GM11168 (cell line): ENCODE data around the gene PIK3CD.

Experiments used
- in situ Hi-C: fragments of 300-500 bp; cut with MboI; formaldehyde crosslinking; loops from one replicate; pipeline ENCODE4 v1.12.0; 2022; ENCODE audit warnings: low sequenced_read_pairs; ENCODE audit not compliant: unreplicated experiment

PIK3CD gene

DNA sequence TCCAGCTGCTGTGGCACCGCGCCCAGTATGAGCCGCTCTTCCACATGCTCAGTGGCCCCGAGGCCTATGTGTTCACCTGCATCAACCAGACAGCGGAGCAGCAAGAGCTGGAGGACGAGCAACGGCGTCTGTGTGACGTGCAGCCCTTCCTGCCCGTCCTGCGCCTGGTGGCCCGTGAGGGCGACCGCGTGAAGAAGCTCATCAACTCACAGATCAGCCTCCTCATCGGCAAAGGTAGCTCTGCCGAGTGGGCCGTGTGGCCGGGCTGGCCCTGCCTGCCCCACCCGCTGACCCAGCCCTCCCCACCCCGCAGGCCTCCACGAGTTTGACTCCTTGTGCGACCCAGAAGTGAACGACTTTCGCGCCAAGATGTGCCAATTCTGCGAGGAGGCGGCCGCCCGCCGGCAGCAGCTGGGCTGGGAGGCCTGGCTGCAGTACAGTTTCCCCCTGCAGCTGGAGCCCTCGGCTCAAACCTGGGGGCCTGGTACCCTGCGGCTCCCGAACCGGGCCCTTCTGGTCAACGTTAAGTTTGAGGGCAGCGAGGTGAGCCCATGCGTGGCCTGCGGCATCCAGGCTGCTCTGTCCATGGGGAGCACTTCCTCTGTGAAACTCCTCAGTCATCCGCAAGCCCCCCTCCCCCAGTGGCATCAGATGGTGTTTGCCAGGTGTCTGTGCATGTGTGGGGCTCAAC lies 64.2 kb downstream of the PIK3CD start:
- in situ Hi-C loops = no loop called here

DNA sequence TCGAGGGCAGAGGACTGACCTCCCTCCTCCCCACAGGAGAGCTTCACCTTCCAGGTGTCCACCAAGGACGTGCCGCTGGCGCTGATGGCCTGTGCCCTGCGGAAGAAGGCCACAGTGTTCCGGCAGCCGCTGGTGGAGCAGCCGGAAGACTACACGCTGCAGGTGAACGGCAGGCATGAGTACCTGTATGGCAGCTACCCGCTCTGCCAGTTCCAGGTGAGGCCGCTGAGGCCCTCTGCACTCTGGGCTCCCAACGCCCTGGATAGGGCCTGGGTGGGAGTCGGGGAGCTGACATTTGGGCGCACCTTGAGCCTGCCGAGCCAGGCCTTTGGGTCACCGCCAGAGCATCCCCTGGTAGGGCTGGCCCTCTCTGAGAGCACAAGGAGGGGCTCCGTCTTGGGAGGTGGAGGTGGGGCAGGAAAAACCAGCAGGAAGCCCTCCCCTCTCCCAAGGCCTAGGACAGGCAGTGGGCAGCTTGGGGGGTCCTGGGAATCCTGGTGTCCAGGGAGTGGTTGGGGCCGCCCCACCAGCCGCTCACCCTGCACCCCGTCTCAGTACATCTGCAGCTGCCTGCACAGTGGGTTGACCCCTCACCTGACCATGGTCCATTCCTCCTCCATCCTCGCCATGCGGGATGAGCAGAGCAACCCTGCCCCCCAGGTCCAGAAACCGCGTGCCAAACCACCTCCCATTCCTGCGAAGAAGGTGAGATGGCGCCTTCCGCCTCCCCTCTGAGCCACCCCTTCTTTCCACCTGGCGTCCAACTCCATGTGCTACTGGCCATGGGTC lies 65.1 kb downstream of the PIK3CD start:
- in situ Hi-C loops = no loop called here

DNA sequence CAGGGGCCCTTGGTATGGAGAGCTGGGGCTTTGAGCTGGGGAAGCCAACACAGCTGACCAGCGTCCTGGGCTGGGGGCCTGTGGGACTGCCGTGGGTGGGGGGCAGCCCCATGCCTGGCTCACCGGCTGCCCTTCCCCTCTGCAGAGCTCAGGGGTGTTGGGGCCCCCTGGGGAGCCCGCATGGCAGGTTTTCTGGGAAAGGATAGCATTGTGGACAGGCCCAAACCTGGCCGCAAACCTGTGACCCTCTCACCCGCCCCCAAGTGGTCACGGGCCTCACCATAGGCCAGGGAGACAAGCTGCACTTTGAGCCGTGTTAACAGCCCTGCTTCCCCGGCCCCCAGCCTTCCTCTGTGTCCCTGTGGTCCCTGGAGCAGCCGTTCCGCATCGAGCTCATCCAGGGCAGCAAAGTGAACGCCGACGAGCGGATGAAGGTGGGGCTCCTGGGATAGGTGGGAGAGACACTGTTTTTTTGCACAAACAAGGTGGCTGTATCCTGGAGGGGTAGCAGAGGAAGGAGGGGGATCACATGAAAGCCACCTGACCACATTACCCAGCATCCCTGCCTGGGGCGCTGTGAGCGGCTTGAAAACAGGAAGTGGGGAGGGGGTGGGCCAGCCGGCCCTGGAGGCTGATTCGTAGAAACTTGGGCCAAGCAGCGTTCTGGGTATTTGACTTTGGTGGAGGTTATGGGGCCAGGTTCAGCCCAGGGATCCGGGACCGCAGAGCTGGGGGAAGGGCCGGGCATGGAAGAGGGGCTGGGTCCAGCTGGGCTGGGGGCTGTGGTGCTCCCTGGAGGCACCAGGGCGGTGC lies 65.9 kb downstream of the PIK3CD start:
- in situ Hi-C loops = no loop called here

DNA sequence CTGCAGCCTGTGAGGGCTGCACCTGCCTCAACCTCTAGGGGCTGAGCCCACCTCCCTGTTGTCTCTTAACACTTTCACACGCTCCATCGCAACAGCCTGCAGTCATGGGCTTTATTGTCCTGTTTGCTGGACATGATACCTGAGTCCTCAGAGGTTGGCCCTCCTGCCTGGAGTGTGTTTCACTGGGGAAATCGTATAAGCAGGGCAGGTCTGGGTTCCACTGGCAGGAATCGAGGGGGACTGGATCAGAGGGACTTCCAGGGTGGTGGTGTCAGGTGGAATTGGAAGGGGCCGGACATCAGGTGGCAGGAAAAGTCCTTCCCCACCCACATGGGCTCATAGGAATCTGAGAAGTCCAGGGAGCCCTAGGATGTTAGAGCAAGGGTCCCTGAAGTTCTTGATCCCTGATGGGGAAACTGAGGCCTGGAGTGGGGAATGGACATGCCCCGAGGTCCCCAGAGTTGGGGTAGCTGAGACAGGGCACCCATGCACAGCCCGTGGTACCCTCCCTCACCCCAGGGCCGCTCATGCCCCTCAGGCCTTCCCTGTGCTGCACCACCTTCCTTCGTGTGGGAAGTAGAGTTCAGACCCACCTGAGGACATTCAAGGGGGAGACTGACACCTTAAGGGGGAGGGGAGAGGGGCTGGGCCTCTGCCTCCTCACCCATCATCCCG lies 66.6 kb downstream of the PIK3CD start:
- in situ Hi-C loops = no loop called here

DNA sequence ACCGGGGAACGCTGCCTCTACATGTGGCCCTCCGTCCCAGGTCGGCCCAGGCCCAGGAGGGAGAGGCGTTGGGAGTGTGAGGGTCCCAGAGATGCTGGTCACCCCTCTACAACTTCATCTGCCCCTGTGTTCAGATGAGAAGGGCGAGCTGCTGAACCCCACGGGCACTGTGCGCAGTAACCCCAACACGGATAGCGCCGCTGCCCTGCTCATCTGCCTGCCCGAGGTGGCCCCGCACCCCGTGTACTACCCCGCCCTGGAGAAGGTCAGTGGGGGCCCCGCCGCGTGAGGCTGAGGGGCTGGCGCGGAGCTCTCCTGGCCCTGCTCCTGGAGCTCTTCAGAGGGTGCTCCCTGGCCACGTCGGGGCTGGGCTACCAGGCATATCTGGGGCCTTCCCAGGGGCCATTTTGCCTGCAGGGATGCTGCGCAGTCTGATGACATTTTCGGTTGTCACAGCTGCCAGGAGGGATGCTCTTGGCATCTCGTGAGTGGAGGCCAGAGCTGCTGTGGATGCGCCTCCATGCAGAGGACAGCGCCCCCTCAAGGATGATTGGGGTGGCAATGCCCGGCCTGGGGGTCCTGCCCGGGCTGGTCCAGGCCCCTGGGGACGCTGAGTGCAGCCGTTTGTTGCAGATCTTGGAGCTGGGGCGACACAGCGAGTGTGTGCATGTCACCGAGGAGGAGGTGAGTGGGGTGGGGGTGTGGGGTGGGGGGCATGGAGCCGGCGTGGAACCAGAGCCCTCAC lies 68.6 kb downstream of the PIK3CD start:
- in situ Hi-C loops = no loop called here

DNA sequence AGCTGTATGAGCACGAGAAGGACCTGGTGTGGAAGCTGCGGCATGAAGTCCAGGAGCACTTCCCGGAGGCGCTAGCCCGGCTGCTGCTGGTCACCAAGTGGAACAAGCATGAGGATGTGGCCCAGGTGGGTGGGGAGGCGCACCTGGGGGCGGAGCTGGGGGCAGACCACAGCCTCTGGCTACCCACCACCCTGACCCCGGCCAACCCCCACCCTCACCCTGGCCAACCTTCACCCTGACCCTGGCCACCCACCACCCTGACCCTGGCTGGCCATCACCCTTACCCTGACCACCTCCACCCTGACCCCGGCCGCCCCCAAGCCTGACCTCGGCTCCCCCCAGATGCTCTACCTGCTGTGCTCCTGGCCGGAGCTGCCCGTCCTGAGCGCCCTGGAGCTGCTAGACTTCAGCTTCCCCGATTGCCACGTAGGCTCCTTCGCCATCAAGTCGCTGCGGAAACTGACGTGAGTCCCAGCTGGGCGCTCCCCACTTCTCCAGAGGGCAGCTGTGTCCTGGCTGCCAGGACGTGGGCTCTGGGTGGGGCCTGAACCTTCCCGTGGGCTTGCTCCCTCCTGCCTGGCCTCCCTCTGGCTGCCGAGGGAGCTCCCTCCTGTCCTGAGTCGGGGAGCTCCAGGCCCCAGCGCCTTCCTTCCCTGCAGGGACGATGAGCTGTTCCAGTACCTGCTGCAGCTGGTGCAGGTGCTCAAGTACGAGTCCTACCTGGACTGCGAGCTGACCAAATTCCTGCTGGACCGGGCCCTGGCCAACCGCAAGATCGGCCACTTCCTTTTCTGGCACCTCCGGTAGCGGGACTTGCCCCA lies 69.5 kb downstream of the PIK3CD start:
- in situ Hi-C loops = no loop called here

DNA sequence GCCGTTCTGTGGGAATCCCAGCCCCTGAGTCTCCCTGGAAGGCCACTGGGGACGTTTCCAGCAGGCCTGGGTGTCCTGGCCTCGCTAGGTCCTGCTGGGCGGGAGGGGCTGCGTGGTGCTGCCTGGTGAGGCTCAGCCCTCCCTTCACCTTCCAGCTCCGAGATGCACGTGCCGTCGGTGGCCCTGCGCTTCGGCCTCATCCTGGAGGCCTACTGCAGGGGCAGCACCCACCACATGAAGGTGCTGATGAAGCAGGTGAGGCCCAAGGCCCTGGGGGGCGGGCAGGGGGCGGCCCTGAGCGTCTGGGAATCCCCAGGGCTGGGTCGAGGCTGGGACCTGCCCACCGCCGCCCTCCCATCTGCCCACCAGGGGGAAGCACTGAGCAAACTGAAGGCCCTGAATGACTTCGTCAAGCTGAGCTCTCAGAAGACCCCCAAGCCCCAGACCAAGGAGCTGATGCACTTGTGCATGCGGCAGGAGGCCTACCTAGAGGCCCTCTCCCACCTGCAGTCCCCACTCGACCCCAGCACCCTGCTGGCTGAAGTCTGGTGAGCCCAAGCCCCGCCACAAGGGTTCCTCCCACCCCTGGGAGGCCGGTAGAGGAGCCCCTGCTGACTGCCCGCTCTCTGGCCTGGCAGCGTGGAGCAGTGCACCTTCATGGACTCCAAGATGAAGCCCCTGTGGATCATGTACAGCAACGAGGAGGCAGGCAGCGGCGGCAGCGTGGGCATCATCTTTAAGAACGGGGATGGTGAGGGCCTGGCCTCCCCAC lies 70.3 kb downstream of the PIK3CD start:
- in situ Hi-C loops = no loop called here

DNA sequence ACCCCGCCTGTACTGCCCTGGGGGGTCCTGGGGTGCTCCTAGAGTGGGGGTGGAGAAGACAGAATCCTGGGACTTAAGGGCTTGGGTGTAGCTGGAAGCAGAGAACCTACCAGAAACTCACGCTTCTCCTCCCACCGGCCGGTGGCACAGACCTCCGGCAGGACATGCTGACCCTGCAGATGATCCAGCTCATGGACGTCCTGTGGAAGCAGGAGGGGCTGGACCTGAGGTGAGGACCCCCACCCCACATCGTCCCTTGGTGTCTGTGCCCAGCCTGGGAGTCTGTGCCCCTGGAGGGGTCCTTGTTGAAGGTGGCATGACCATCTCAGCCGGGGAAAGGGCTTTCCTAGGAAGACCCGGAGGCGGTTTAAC lies 70.8 kb downstream of the PIK3CD start:
- in situ Hi-C loops = no loop called here

DNA sequence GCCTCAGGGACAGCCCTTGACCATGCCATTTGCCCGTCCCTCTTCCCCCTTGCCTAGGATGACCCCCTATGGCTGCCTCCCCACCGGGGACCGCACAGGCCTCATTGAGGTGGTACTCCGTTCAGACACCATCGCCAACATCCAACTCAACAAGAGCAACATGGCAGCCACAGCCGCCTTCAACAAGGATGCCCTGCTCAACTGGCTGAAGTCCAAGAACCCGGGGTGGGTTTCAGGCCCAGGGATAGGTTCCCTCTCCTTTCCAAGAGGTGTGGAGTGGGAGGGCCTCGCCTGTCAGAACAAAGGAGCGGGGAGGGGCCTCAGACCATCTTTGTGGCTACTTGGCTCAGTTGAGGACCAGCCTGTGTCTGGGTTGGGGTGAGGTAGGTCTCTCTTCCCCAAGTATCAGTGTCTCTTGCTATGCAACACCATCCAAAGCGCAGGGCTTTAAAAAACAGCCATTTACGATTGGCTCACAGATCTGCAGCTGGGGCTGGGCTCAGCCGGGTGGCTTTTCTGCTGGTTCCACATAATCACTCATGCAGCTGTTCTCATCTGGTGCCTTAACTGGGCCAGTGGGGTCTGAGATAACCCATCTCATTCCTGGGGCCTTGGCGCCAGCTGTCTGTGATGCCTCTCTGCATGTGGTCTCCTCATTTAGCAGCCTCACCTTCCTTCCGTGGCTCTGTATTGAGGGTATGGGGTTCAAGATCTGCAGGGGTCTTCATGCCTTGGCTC lies 71.7 kb downstream of the PIK3CD start:
- in situ Hi-C loops = no loop called here

DNA sequence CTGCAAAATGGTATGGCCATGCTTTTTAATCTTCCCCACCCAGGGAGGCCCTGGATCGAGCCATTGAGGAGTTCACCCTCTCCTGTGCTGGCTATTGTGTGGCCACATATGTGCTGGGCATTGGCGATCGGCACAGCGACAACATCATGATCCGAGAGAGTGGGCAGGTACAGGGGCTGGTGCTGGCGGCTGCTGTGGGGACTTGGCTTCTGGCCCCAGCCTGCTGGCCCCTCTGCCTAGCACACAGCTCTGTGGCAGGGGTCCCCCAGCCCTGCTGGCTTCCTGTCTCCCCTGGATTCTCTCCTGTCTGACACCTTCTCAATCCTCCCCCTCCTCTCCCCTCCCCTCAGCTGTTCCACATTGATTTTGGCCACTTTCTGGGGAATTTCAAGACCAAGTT lies 72.4 kb downstream of the PIK3CD start:
- in situ Hi-C loops = no loop called here

DNA sequence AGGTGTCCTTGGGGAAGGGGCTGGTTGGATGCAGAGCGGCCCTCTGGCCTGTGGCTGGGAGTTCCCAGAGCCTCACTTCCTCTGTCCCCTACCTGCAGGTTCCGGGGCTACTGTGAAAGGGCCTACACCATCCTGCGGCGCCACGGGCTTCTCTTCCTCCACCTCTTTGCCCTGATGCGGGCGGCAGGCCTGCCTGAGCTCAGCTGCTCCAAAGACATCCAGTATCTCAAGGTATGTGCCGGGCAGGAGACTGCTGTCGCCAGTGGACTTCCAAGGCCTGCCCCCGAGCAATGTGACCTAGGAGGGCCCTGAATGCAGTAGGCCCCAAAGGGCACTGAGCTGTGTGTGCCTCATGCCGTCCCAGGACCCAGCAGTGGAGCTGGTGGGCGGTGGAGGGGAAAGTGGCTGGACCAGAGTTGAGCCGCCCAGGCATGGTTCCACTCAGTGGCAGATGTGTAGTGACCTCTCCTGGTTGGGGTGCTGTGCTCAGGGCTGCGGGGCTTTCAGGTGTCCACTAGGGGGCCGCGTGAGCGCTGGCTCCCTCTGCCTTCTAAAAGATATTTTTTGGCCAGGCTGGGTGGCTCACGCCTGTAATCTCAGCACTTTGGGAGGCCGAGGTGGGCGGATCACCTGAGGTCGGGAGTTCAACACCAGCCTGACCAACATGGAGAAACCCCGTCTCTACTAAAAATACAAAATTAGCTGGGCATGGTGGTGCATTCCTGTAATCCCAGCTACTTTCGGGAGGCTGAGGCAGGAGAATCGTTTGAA lies 73.4 kb downstream of the PIK3CD start:
- in situ Hi-C loops = no loop called here

DNA sequence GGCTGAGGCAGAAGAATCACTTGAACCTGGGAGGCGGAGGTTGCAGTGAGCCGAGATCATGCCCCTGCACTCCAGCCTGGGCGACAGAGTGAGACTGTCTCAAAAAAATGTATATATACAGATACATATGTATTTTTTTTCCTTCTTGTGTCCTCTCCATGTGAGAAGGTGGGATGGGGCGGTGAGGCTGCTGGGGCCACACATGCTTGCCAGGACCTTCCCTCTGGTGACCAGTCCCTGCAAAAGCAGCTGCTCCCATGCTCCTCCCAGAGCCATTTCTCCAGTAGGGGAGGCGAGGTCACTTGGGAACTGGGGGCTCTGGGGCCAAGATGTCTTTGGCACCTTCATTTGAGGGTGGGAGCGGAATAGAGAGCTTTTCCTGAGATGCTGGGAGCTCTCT lies 74.9 kb downstream of the PIK3CD start:
- in situ Hi-C loops = no loop called here

DNA sequence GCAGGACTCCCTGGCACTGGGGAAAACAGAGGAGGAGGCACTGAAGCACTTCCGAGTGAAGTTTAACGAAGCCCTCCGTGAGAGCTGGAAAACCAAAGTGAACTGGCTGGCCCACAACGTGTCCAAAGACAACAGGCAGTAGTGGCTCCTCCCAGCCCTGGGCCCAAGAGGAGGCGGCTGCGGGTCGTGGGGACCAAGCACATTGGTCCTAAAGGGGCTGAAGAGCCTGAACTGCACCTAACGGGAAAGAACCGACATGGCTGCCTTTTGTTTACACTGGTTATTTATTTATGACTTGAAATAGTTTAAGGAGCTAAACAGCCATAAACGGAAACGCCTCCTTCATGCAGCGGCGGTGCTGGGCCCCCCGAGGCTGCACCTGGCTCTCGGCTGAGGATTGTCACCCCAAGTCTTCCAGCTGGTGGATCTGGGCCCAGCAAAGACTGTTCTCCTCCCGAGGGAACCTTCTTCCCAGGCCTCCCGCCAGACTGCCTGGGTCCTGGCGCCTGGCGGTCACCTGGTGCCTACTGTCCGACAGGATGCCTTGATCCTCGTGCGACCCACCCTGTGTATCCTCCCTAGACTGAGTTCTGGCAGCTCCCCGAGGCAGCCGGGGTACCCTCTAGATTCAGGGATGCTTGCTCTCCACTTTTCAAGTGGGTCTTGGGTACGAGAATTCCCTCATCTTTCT lies 75.5 kb downstream of the PIK3CD start:
- in situ Hi-C loops = no loop called here

DNA sequence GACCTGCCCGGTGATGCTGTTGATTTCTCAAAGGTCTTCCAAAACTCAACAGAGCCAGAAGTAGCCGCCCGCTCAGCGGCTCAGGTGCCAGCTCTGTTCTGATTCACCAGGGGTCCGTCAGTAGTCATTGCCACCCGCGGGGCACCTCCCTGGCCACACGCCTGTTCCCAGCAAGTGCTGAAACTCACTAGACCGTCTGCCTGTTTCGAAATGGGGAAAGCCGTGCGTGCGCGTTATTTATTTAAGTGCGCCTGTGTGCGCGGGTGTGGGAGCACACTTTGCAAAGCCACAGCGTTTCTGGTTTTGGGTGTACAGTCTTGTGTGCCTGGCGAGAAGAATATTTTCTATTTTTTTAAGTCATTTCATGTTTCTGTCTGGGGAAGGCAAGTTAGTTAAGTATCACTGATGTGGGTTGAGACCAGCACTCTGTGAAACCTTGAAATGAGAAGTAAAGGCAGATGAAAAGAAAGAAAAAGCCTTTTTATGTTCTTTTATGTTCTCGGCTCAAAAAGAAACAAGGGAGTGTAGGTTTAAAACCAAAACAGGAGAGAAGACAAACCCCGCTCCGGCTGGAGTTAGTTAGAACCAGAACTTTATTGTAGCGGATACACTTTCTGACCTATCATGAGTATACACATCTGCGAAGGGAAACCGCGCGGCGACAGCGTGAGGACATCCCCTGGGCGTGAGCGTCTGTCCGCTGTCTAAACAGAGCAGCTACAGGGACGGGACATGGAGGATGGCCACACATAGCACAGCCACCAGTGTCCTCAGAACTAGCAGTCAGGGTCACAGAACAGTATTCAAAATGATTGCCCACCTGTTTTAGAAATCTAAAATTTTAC lies 77.1 kb downstream of the PIK3CD start:
- in situ Hi-C loops = no loop called here

DNA sequence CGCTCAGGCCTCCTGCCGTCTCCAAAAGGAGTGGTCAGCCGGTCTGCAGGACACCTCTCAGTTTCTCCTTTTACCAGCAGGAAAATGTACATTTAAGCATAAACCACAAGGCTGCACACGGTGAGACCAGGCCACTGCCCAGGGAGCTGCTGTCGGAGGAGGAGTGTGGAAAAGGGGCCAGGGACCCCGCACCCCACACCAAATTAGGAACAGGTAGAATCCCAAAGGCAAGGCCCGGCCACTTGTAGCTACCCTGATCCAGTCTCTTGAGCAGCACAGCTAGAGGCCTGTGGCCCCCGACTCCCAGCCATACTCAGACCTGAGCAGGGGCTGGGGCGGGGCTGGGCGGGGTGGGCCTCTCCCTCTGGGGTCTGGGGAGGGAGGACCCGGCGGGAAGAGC lies 78.0 kb downstream of the PIK3CD start:
- in situ Hi-C loops = no loop called here
